Common myeloid progenitor, CD34-positive (primary cell): ENCODE measurements around the gene INSL3.

Source experiments
- CTCF ChIA-PET: fragments of 350-600 bp; sonication (Branson Sonifier 250); formaldehyde crosslinking; loops from one replicate; lab custom pipeline; 2021; ENCODE audit warnings: antibody characterized with exemption; lab: Charles Lee
- POLR2A ChIA-PET: fragments of 350-600 bp; sonication (Branson Sonifier 250); formaldehyde crosslinking; loops from one replicate; lab custom pipeline; 2021; ENCODE audit warnings: antibody characterized with exemption; lab: Charles Lee
- DNase-seq, 3 donors: peaks; one replicate each; pipeline versions ENCODE4 v3.0.0 to v3.0.0-alpha.2; 2013
- H3K27ac ChIP-seq, 2 experiments: 1 replicate in 1 of 2; 2 replicates in 1 of 2; pipeline ENCODE4 v1.7.0; 2013; ENCODE audit warnings: inconsistent platforms in 2 of 2, low read length in 2 of 2, mild to moderate bottlenecking in 2 of 2, low read depth in 1 of 2, moderate library complexity in 1 of 2; ENCODE audit not compliant: severe bottlenecking in 2 of 2, insufficient read depth in 1 of 2, poor library complexity in 1 of 2
- H3K27me3 ChIP-seq, 5 experiments: replicated peaks in 2 of 5; 1 replicate in 3 of 5; 2 replicates in 2 of 5; pipeline versions ENCODE4 v1.6.1 to v1.7.0; 2013; ENCODE audit warnings: low read length in 4 of 5, mild to moderate bottlenecking in 2 of 5, moderate library complexity in 2 of 5, inconsistent platforms in 1 of 5; ENCODE audit not compliant: insufficient read depth in 5 of 5, control insufficient read depth in 4 of 5
- H3K36me3 ChIP-seq, 4 experiments: 1 replicate in 2 of 4; 2 replicates in 2 of 4; pipeline versions ENCODE4 v1.6.1 to v1.7.0; 2013; ENCODE audit warnings: low read length in 3 of 4, control low read depth in 1 of 4, mild to moderate bottlenecking in 1 of 4; ENCODE audit not compliant: control insufficient read depth in 4 of 4, insufficient read depth in 4 of 4
- H3K4me1 ChIP-seq, 4 experiments: 1 replicate in 3 of 4; 2 replicates in 1 of 4; pipeline versions ENCODE4 v1.6.1 to v1.7.1; 2013; ENCODE audit warnings: low read length in 3 of 4, mild to moderate bottlenecking in 3 of 4, control low read depth in 1 of 4, inconsistent platforms in 1 of 4, moderate library complexity in 1 of 4; ENCODE audit not compliant: control insufficient read depth in 4 of 4, insufficient read depth in 4 of 4; ENCODE audit errors: control extremely low read depth in 1 of 4
- H3K4me3 ChIP-seq, 7 experiments: 1 replicate in 4 of 7; 2 replicates in 3 of 7; pipeline versions ENCODE4 v1.5.1 to v1.7.0; 2013; ENCODE audit warnings: mild to moderate bottlenecking in 7 of 7, low read length in 6 of 7, moderate library complexity in 6 of 7, inconsistent platforms in 2 of 7, low read depth in 2 of 7, control low read depth in 1 of 7; ENCODE audit not compliant: insufficient read depth in 4 of 7, control insufficient read depth in 1 of 7; ENCODE audit errors: extremely low read depth in 1 of 7
- H3K9me3 ChIP-seq, 5 experiments: 1 replicate in 4 of 5; 2 replicates in 1 of 5; pipeline versions ENCODE4 v1.6.1 to v1.7.1; 2013; ENCODE audit warnings: low read length in 4 of 5, mild to moderate bottlenecking in 2 of 5, inconsistent platforms in 1 of 5, low read depth in 1 of 5, moderate library complexity in 1 of 5; ENCODE audit not compliant: control insufficient read depth in 4 of 5, insufficient read depth in 2 of 5; ENCODE audit errors: control extremely low read depth in 1 of 5
- WGBS: methylation state at CpG from one replicate; pipeline ENCODE4 v1.1.5; 2013; ENCODE audit not compliant: insufficient coverage; 5-methylcytosine and 5-hydroxymethylcytosine counted together

Gene INSL3

DNA sequence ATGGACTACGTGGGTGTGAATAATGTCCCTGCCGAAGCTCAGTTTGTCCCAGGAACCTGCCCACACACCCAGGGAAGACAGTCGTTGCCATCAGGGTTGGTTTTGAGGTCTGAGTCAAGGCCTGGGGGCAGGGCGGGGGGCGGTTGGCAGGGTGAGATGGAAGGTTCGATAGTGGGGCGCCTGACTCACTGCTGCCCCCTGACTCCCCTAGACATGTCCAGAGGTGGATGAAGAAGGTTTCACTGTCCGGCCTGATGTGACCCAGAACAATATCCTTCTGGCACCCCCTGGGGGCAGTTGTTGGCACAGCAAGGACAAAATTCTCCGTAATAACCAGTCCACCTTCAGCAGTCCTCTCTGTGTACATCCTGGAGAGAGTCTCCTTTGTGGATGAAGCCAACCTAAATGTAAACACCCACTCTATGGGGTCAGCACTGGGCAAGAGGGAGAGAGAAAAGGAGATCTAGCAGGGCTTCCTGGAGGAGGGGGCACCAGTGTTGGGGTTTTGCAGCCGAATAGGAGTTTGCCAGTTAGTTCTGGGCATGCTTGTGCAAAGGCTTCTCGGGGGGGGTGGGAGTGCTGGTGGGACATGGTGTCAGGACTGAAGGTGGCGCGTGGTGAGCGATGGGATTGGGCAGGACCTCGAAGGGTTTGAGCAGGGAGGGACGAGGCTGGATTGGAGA is 45.9 kb downstream of the INSL3 start:
- no peak overlapping the region for H3K4me3 ChIP-seq
- WGBS, result 95% methylated on average over 11 of the region's 16 CpGs

GRCh38 chr19:17772172-17772571 is 49.1 kb downstream of the INSL3 start:
- POLR2A ChIA-PET, result no interaction called here

More for the DNA sequence above, 45.9 kb downstream of the INSL3 start:
- Histone ChIP-seq H3K27me3 (no peaks in the 10 kb centered on the region), H3K36me3 (peaks cover 2 to 45% (median 35%) of the 10 kb centered on the region in 4 experiments), H3K4me1 (peaks cover 0 to 20% (median 9%) of the 10 kb centered on the region in 4 experiments), H3K9me3 (no peaks in the 10 kb centered on the region), H3K27ac (no peak overlapping the region)
- DNase-seq, result peak in 1 of 3 donors; percentile 47
- POLR2A ChIA-PET, result no interaction called here
- CTCF ChIA-PET, result interaction anchor here (0.8 to 3.7 kb wide), 7 partner anchors 9 to 81 kb away, joined by 3 to 15 read pairs (median 4); no protein-coding TSS in a partner anchor

DNA sequence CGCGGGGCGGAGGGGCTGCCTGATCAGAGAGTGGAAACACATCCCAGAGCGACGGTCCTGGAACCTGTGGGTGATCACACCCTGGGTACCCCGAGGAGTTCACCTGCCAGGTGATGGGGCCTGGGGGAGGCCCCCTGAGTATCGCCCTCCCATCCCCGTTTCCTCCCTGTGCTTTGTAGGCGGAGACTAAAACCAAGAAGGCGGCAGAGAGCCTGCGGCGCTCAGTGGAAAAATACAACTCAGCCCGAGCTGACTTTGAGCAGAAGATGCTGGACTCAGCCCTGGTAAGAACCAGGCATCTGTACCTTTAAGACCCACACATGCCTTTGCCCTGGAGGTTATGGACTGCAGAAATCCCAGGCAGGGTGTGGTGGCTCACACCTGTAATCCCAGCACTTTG is 50.7 kb downstream of the INSL3 start:
- Histone ChIP-seq H3K4me3 (no peak overlapping the region), H3K9me3 (no peaks in the 10 kb centered on the region), H3K27ac (no peak overlapping the region), H3K27me3 (no peaks in the 10 kb centered on the region), H3K4me1 (peaks cover 0 to 9% (median 7%) of the 10 kb centered on the region in 4 experiments), H3K36me3 (peaks cover 5 to 52% (median 34%) of the 10 kb centered on the region in 4 experiments)
- WGBS, result 93% methylated on average over 13 of the region's 13 CpGs
- CTCF ChIA-PET, result interaction anchor here (0.9 to 1.3 kb wide), 2 partner anchors 16 to 89 kb away, joined by 3 to 4 read pairs; partner anchors contain the start of gene RPL18A
- no peak for DNase-seq
- POLR2A ChIA-PET, result no interaction called here

More at GRCh38 chr19:17772172-17772571, 49.1 kb downstream of the INSL3 start:
- H3K4me1 ChIP-seq, result no peaks in the 10 kb centered on the region
- WGBS, result 95% methylated on average over 4 of the region's 4 CpGs
- no peak overlapping the region for H3K27ac ChIP-seq
- no peaks in the 10 kb centered on the region for H3K9me3 ChIP-seq
- no peak overlapping the region for H3K4me3 ChIP-seq
- peak in 2 of 3 donors; percentile 58 to 64 for DNase-seq
- CTCF ChIA-PET, result interaction anchor here (0.8 to 1.3 kb wide), 3 partner anchors 18 to 68 kb away, joined by 3 to 4 read pairs (median 3); no protein-coding TSS in a partner anchor
- H3K27me3 ChIP-seq, result no peaks in the 10 kb centered on the region
- H3K36me3 ChIP-seq, result peaks cover 5 to 59% (median 40%) of the 10 kb centered on the region in 4 experiments

DNA sequence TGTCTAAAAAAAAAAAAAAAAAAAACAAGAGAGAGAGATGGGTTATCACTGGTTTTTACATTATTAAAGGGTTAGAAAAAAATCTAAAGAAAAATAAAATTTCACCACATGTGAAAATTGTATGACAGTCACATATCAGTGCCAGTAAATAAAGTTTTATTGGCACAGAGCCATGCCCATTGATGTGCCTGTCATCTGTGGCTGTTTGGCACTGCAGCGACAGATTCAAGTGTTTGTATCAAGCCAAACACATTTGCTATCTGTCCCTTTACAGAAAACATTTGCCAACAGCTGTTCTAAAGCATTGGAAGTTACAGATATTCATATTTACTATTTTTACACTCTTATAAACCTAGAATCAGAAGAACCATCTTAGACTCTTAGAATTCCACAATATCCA is 53.8 kb downstream of the INSL3 start:
- ChIA-PET CTCF (interaction anchor here (0.6 to 8.3 kb wide), 16 partner anchors 9 to 164 kb away, joined by 3 to 103 read pairs (median 8); partner anchors contain the start of genes FCHO1, MAP1S and RPL18A), POLR2A (interaction anchor here (1.2 kb wide), 1 partner anchor 16 kb away, joined by 3 read pairs; the partner anchor contains the start of gene FCHO1)
- Histone ChIP-seq H3K9me3 (no peaks in the 10 kb centered on the region), H3K4me1 (peaks cover 0 to 17% (median 16%) of the 10 kb centered on the region in 4 experiments), H3K4me3 (no peak overlapping the region), H3K27me3 (no peaks in the 10 kb centered on the region), H3K27ac (no peak overlapping the region), H3K36me3 (peaks cover 5 to 40% (median 24%) of the 10 kb centered on the region in 4 experiments)
- peak in 2 of 3 donors; percentile 47 to 69 for DNase-seq
- WGBS, result no CpG with 5 or more reads among the region's 1 CpG

GRCh38 chr19:17766543-17767131 is 54.7 kb downstream of the INSL3 start:
- Histone ChIP-seq H3K27ac (no peak overlapping the region), H3K9me3 (no peaks in the 10 kb centered on the region), H3K4me1 (peaks cover 0 to 17% (median 16%) of the 10 kb centered on the region in 4 experiments), H3K36me3 (peaks cover 6 to 36% (median 17%) of the 10 kb centered on the region in 4 experiments), H3K4me3 (peak overlapping the region in 1 of 7 experiments; percentile 45), H3K27me3 (no peaks in the 10 kb centered on the region)
- WGBS, result 36% methylated on average over 27 of the region's 29 CpGs
- DNase-seq, result peak; percentile 83 to 92 (median 88)
- POLR2A ChIA-PET, result interaction anchor here (0.7 to 1.2 kb wide), 4 partner anchors 12 to 45 kb away, joined by 3 to 6 read pairs (median 4); partner anchors contain the start of gene FCHO1
- CTCF ChIA-PET, result interaction anchor here (0.7 to 8.3 kb wide), 30 partner anchors 8 to 317 kb away, joined by 3 to 103 read pairs (median 5); partner anchors contain the start of genes FCHO1, MAP1S and RPL18A
